Activated naive CD8-positive, alpha-beta T cell (primary cell): ENCODE data around the gene CTXND2.
A peak's percentile ranks its signal among the peaks of the same experiment; 100 is the strongest.

Source experiments
- H3K27ac Mint-ChIP-seq: one replicate; pipeline ENCODE4 v1.8.0; 2021; ENCODE audit warnings: mixed read lengths
- H3K27me3 Mint-ChIP-seq: one replicate; pipeline ENCODE4 v1.8.0; 2021; ENCODE audit warnings: mixed read lengths
- H3K36me3 Mint-ChIP-seq: one replicate; pipeline ENCODE4 v1.8.0; 2021; ENCODE audit warnings: mixed read lengths
- H3K4me1 Mint-ChIP-seq: one replicate; pipeline ENCODE4 v1.8.0; 2021; ENCODE audit warnings: low read depth, mixed read lengths
- H3K4me3 Mint-ChIP-seq: one replicate; pipeline ENCODE4 v1.8.0; 2021; ENCODE audit warnings: mild to moderate bottlenecking, mixed read lengths
- H3K9me3 Mint-ChIP-seq: one replicate; pipeline ENCODE4 v1.8.0; 2021; ENCODE audit warnings: low read depth, mixed read lengths

Gene CTXND2

GRCh38 chr1:150961756-150962155 lies 74.8 kb downstream of the CTXND2 start:
- Mint-ChIP-seq H3K27me3 (no peaks in the 10 kb centered on the region), H3K9me3 (no peaks in the 10 kb centered on the region), H3K27ac (peak overlapping the region; percentile 73), H3K36me3 (no peaks in the 10 kb centered on the region), H3K4me1 (no peaks in the 10 kb centered on the region), H3K4me3 (no peak overlapping the region)
